Chondrocyte (in vitro differentiated cells): ENCODE data around the gene TSHR. TPM values are rescaled to one million over a fixed set of nuclear protein-coding genes. Genes with fewer than 3 reads are reported as not detected.

Experiments
- DNase-seq: peaks from one replicate; pipeline ENCODE4 v3.0.0; 2021; ENCODE audit warnings: mixed read lengths, low spot score
- H3K27ac Mint-ChIP-seq: one replicate; pipeline ENCODE4 v1.8.0; 2021; ENCODE audit warnings: mild to moderate bottlenecking, moderate library complexity, mixed read lengths; ENCODE audit not compliant: unreplicated experiment
- H3K27me3 Mint-ChIP-seq: 2 replicates; pipeline ENCODE4 v1.8.0; 2021; ENCODE audit warnings: low read depth, mixed read lengths
- H3K36me3 Mint-ChIP-seq: 2 replicates; pipeline ENCODE4 v1.8.0; 2021; ENCODE audit warnings: low read depth, mixed read lengths
- H3K4me1 Mint-ChIP-seq: 2 replicates; pipeline ENCODE4 v1.8.0; 2021; ENCODE audit warnings: low read depth, mild to moderate bottlenecking, mixed read lengths
- H3K4me3 Mint-ChIP-seq: one replicate; pipeline ENCODE4 v1.8.0; 2021; ENCODE audit warnings: mild to moderate bottlenecking, moderate library complexity, mixed read lengths; ENCODE audit not compliant: unreplicated experiment
- H3K9me3 Mint-ChIP-seq: 2 replicates; pipeline ENCODE4 v1.8.0; 2021; ENCODE audit warnings: low read depth, mixed read lengths
- CTCF ChIP-seq: fragments of 200-600 bp; sonication (generic); IDR thresholded peaks from 2 replicates; pipeline ENCODE4 v1.5.0; 2021; ENCODE audit warnings: antibody characterized with exemption, mild to moderate bottlenecking, moderate library complexity
- total RNA-seq: library from RNA; stranded (reverse); gene quantifications from 3 replicates; pipeline ENCODE4 v1.2.1, GENCODE V29; 2021

The TSHR gene
- total RNA-seq, 1 donor from 2014 or later, result not detected

- H3K4me1 Mint-ChIP-seq, result no peaks in the 10 kb centered on the region
Observed at GRCh38 chr14:81147140-81147897, 191.9 kb downstream of the TSHR start.

GRCh38 chr14:81148635-81149034, 193.2 kb downstream of the TSHR start:
- Mint-ChIP-seq H3K9me3 (no peaks in the 10 kb centered on the region), H3K36me3 (no peaks in the 10 kb centered on the region), H3K4me3 (no peak overlapping the region), H3K27me3 (no peaks in the 10 kb centered on the region), H3K27ac (no peak overlapping the region), H3K4me1 (no peaks in the 10 kb centered on the region)
- DNase-seq, result no peak
- no peak for TF ChIP-seq CTCF

More at GRCh38 chr14:81147140-81147897, 191.9 kb downstream of the TSHR start:
- no peaks in the 10 kb centered on the region for H3K36me3 Mint-ChIP-seq
- no peaks in the 10 kb centered on the region for H3K9me3 Mint-ChIP-seq
- H3K4me3 Mint-ChIP-seq, result no peak overlapping the region
- H3K27me3 Mint-ChIP-seq, result no peaks in the 10 kb centered on the region
- DNase-seq, result no peak
- H3K27ac Mint-ChIP-seq, result no peak overlapping the region
- TF ChIP-seq CTCF, result no peak

- no peak overlapping the region for H3K4me3 Mint-ChIP-seq
- H3K36me3 Mint-ChIP-seq, result no peaks in the 10 kb centered on the region
- no peak for DNase-seq
- H3K27ac Mint-ChIP-seq, result no peak overlapping the region
- peaks cover 4% of the 10 kb centered on the region for H3K27me3 Mint-ChIP-seq
- no peak for TF ChIP-seq CTCF
- no peaks in the 10 kb centered on the region for H3K9me3 Mint-ChIP-seq
- peaks cover 4% of the 10 kb centered on the region for H3K4me1 Mint-ChIP-seq
Observed at GRCh38 chr14:81153187-81153586, 197.8 kb downstream of the TSHR start.

- no peak overlapping the region for H3K4me3 Mint-ChIP-seq
- H3K9me3 Mint-ChIP-seq, result no peaks in the 10 kb centered on the region
- DNase-seq, result no peak
- TF ChIP-seq CTCF, result no peak
- peaks cover 4% of the 10 kb centered on the region for H3K27me3 Mint-ChIP-seq
- no peak overlapping the region for H3K27ac Mint-ChIP-seq
- H3K36me3 Mint-ChIP-seq, result no peaks in the 10 kb centered on the region
- H3K4me1 Mint-ChIP-seq, result peaks cover 4% of the 10 kb centered on the region
Observed at GRCh38 chr14:81157431-81157830, 202.0 kb downstream of the TSHR start.

GRCh38 chr14:81161088-81161487, 205.7 kb downstream of the TSHR start:
- no peak overlapping the region for H3K4me3 Mint-ChIP-seq
- no peak overlapping the region for H3K27ac Mint-ChIP-seq
- TF ChIP-seq CTCF, result no peak
- DNase-seq, result no peak
- H3K4me1 Mint-ChIP-seq, result peaks cover 7% of the 10 kb centered on the region
- no peaks in the 10 kb centered on the region for H3K27me3 Mint-ChIP-seq
- H3K36me3 Mint-ChIP-seq, result no peaks in the 10 kb centered on the region
- H3K9me3 Mint-ChIP-seq, result no peaks in the 10 kb centered on the region
